Kidney (tissue), 14 donors: ENCODE results near the gene LGALS1. TPM values are rescaled to one million over a fixed set of nuclear protein-coding genes. Genes with fewer than 3 reads are reported as not detected.

Experiments
- DNase-seq, 5 donors: peaks; one replicate each; pipeline ENCODE4 v3.0.0-alpha.2; 2013 to 2020
- FAIRE-seq: peaks from 2 replicates; lab custom pipeline; 2012; peaks lifted over from hg19 to GRCh38; lab: Jason Lieb, UNC
- H3K27ac ChIP-seq, 2 donors: one replicate each; pipeline ENCODE4 v1.7.0; 2013; ENCODE audit warnings: low read depth in 2 of 2, low read length in 2 of 2, inconsistent platforms in 1 of 2
- H3K27me3 ChIP-seq: one replicate; pipeline ENCODE4 v1.7.1; 2013; ENCODE audit warnings: low read length, inconsistent platforms; ENCODE audit not compliant: control insufficient read depth, insufficient read depth
- H3K36me3 ChIP-seq, 3 donors: one replicate each; pipeline versions ENCODE4 v1.7.0 to v1.7.1; 2013; ENCODE audit warnings: low read length in 3 of 3, control low read depth in 1 of 3, inconsistent platforms in 1 of 3; ENCODE audit not compliant: insufficient read depth in 3 of 3, control insufficient read depth in 2 of 3
- H3K4me1 ChIP-seq, 3 donors: one replicate each; pipeline versions ENCODE4 v1.7.0 to v1.7.1; 2013; ENCODE audit warnings: low read length in 3 of 3, inconsistent platforms in 1 of 3, low read depth in 1 of 3; ENCODE audit not compliant: control insufficient read depth in 2 of 3, insufficient read depth in 2 of 3
- H3K4me3 ChIP-seq, 3 donors: one replicate each; pipeline versions ENCODE4 v1.7.0 to v1.8.1; 2013; ENCODE audit warnings: low read length in 3 of 3, control low read depth in 1 of 3, inconsistent platforms in 1 of 3
- H3K9ac ChIP-seq, 3 donors: one replicate each; pipeline versions ENCODE4 v1.7.0 to v1.7.1; 2013; ENCODE audit warnings: low read length in 3 of 3, control low read depth in 1 of 3, inconsistent platforms in 1 of 3
- H3K9me3 ChIP-seq, 3 donors: one replicate each; pipeline versions ENCODE4 v1.7.0 to v1.7.1; 2013; ENCODE audit warnings: low read length in 3 of 3, control low read depth in 1 of 3, inconsistent platforms in 1 of 3; ENCODE audit not compliant: control insufficient read depth in 2 of 3, insufficient read depth in 1 of 3
- CTCF ChIP-seq: IDR thresholded peaks from 3 replicates; pipeline ENCODE4 v1.5.1; 2012; ENCODE audit warnings: mild to moderate bottlenecking, moderate library complexity, borderline replicate concordance; ENCODE audit not compliant: insufficient read depth; ENCODE audit errors: extremely low read depth
- intact Hi-C: fragments of 100-400 bp; cut with DNase I; formaldehyde crosslinking; loops from one replicate; pipeline ENCODE4 v1.11.1; 2022
- polyA plus RNA-seq: library from polyadenylated mRNA; stranded (reverse); fragments of 350-450 nt; fragmentation: Illumina TruSeq; extraction: RNeasy Lipid Tissue Mini Kit (QIAGEN cat#74804); gene quantifications from one replicate; pipeline ENCODE4 v1.2.3, GENCODE V29; 2014; ENCODE audit warnings: low read depth, low replicate concordance; ENCODE audit not compliant: insufficient read depth
- total RNA-seq: library from RNA; stranded (reverse); fragmentation: NEBNext Ultra II Directional; extraction: Animal tissue kit (Norgen Biotek cat#: 25700); gene quantifications from one replicate; pipeline ENCODE4 v1.2.1, GENCODE V29; 2021
- donor health status: control.
- donor health status: control.
- donor health status: control.
- donor health status: control.
- donor health status: control.
- donor health status: DM: yes; HTN: yes; CAD: no.
- donor health status: Normal renal cell carcinoma (clear cell type).

LGALS1 gene
- total and polyA plus RNA-seq, 2 donors from 2014 or later, result 227 to 496 TPM

- DNase-seq (no peak), FAIRE-seq (no peak)
- no peaks in the 10 kb centered on the region for H3K36me3 ChIP-seq
- no peak overlapping the region for H3K27ac ChIP-seq
- no peak for TF ChIP-seq CTCF
- no peaks in the 10 kb centered on the region for H3K9me3 ChIP-seq
- H3K27me3 ChIP-seq, result no peaks in the 10 kb centered on the region
- H3K4me1 ChIP-seq, result peaks cover 0 to 10% (median 0%) of the 10 kb centered on the region in 3 donors
- no peak overlapping the region for H3K9ac ChIP-seq
- intact Hi-C loops, result no loop called here
- no peak overlapping the region for H3K4me3 ChIP-seq
These were observed 1.2 kb upstream of the LGALS1 start for GRCh38 chr22:37674248-37674647.

GRCh38 chr22:37675930-37676735 is 697 bp downstream of the LGALS1 start:
- Histone ChIP-seq H3K4me1 (peaks cover 0 to 10% (median 0%) of the 10 kb centered on the region in 3 donors), H3K36me3 (no peaks in the 10 kb centered on the region), H3K9me3 (no peaks in the 10 kb centered on the region), H3K27me3 (no peaks in the 10 kb centered on the region), H3K9ac (peak overlapping the region; percentile 47 to 84 (median 51)), H3K27ac (peak overlapping the region; percentile 93 to 97), H3K4me3 (peak overlapping the region; percentile 28 to 75 (median 64))
- peak in 1 of 5 donors; percentile 50 for DNase-seq
- no peak for FAIRE-seq
- intact Hi-C loops, result no loop called here
- TF ChIP-seq CTCF, result no peak

GRCh38 chr22:37676736-37677492 is 1.5 kb downstream of the LGALS1 start:
- Histone ChIP-seq H3K4me1 (peaks cover 0 to 13% (median 0%) of the 10 kb centered on the region in 3 donors), H3K27me3 (no peaks in the 10 kb centered on the region), H3K4me3 (peak overlapping the region; percentile 51 to 64 (median 63)), H3K9ac (peak overlapping the region; percentile 47 to 84 (median 77)), H3K36me3 (no peaks in the 10 kb centered on the region), H3K9me3 (no peaks in the 10 kb centered on the region), H3K27ac (peak overlapping the region; percentile 93 to 97)
- intact Hi-C loops, result no loop called here
- no peak for FAIRE-seq
- DNase-seq, result peak; percentile 90 to 96 (median 94)
- no peak for TF ChIP-seq CTCF
